ENCODE data around the gene CHKA.

DNA sequence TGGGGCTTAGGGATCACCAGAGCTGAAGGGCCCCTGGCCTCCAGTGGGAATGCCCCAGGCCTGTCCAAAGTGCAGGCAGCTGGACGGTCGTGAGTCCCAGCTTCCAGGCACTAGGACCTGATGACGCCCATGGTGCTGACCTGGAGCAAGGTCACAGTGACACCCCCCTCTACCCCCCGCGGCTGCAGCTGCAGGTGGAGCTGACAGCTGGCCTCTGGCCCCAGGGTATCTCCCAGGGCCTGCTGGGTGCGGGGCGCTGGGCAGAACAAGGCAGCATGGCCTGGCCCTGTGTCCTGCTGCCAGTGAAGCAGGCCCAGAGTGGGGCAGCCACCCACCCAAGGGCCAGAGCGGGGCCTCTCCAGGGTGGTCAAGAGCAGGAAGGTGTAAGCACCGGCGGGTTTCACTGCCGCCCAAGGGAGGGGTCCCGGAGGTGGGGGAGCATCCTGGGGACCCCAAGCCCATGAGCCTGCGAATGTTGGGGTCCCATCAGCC lies 82.9 kb downstream of the CHKA start:
- TF ChIP-seq SIN3A (IDR thresholded peaks at IDR 0.05; ENCODE audit: borderline replicate concordance, low read depth, low read length): no peak
- TF ChIP-seq RAD21 (IDR thresholded peaks at IDR 0.05; ENCODE audit: low read length): no peak
- no peak for TF ChIP-seq CTCF (IDR thresholded peaks at IDR 0.05)
- TF ChIP-seq YY1 (IDR thresholded peaks at IDR 0.05; ENCODE audit: low read depth): no peak
- TF ChIP-seq GABPA (IDR thresholded peaks at IDR 0.05; ENCODE audit: low read depth): no peak
- TF ChIP-seq MAX (IDR thresholded peaks at IDR 0.05; ENCODE audit: low read depth): no peak
- TF ChIP-seq USF2 (IDR thresholded peaks at IDR 0.05; ENCODE audit: borderline replicate concordance, low read depth, low read length): no peak
- no peak for TF ChIP-seq RFX5 (IDR thresholded peaks at IDR 0.05; ENCODE audit: low read length)

All from SK-N-SH (cell line).